ENCODE data around the gene SBK2. TPM values are rescaled to one million over a fixed set of nuclear protein-coding genes. Genes with fewer than 3 reads are reported as not detected.
"Not testable (repeated sequence)": the region's sequence is repeated elsewhere in the genome, so short reads cannot be mapped to it uniquely, and the experiment has no call there.

The SBK2 gene
- total RNA-seq, 2 donors from 2014 or later: 111 to 172 TPM

DNA sequence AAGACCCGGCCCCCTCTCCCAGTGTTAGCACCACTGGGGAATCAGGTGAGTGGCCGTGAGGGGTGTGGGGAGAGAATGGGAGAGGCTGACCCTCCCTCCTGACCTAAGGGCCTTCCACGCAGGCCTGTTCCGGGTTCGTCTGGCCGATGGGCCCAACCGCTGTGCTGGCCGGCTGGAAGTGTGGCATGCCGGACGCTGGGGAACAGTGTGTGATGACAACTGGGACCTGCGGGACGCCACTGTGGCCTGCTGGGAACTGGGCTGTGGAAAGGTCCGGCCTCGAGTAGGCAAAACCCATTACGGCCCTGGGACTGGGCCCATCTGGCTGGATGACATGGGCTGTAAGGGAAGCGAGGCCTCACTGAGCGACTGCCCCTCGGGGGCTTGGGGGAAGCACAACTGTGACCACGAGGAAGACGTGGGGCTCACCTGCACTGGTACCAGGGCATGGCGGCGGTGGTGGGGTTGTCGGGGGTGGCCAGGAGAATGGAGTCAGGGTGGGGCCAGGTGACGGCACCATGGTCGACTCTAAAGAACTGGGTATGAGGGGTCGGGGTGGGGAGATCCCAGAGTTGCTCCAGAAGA, 36.5 kb downstream of the SBK2 start:
- Histone ChIP-seq H3K27ac (no peak overlapping the region), H3K36me3 (no peaks in the 10 kb centered on the region), H3K27me3 (no peaks in the 10 kb centered on the region), H3K9me3 (no peaks in the 10 kb centered on the region), H3K4me3 (no peak overlapping the region), H3K4me1 (peaks cover 0 to 10% of the 10 kb centered on the region in 2 donors)
- DNase-seq (ENCODE audit: low spot score): no peak
- TF ChIP-seq, protein P1, sequence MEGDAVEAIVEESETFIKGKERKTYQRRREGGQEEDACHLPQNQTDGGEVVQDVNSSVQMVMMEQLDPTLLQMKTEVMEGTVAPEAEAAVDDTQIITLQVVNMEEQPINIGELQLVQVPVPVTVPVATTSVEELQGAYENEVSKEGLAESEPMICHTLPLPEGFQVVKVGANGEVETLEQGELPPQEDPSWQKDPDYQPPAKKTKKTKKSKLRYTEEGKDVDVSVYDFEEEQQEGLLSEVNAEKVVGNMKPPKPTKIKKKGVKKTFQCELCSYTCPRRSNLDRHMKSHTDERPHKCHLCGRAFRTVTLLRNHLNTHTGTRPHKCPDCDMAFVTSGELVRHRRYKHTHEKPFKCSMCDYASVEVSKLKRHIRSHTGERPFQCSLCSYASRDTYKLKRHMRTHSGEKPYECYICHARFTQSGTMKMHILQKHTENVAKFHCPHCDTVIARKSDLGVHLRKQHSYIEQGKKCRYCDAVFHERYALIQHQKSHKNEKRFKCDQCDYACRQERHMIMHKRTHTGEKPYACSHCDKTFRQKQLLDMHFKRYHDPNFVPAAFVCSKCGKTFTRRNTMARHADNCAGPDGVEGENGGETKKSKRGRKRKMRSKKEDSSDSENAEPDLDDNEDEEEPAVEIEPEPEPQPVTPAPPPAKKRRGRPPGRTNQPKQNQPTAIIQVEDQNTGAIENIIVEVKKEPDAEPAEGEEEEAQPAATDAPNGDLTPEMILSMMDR (IDR thresholded peaks at IDR 0.05): no peak

DNA sequence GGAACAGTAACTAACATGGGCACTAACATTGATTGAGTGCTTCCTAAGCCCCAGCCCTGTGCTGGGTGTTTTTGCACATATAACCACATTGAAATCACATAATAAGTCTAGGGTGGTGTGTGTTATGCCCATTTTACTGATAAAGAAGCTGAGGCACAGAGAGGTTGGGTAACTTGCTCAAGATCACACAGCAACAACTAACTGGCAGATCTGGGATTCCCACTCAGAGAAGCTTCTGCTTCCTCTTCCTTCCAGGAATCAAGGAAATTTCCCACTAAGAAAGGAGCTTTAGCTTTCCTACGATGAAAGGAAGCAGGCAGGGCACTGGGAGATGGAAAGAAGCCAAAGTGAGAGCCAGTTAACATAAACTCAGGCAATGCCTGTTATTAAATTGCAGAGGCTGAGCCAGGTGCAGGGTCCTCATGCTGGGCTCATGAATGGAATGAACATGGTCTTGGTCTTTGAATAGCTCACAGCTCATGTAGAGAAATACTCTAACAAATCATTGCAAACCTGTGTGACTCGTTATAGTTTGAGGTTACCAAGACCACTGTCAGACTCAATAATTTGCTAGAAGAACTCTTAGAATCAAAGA, 38.6 kb downstream of the SBK2 start:
- Histone ChIP-seq H3K4me3 (no peak overlapping the region), H3K27me3 (no peaks in the 10 kb centered on the region), H3K4me1 (peaks cover 0 to 9% of the 10 kb centered on the region in 2 donors), H3K9me3 (no peaks in the 10 kb centered on the region), H3K36me3 (no peaks in the 10 kb centered on the region), H3K27ac (no peak overlapping the region)
- TF ChIP-seq, protein P1 (IDR thresholded peaks at IDR 0.05): no peak
- DNase-seq (ENCODE audit: low spot score): no peak

DNA sequence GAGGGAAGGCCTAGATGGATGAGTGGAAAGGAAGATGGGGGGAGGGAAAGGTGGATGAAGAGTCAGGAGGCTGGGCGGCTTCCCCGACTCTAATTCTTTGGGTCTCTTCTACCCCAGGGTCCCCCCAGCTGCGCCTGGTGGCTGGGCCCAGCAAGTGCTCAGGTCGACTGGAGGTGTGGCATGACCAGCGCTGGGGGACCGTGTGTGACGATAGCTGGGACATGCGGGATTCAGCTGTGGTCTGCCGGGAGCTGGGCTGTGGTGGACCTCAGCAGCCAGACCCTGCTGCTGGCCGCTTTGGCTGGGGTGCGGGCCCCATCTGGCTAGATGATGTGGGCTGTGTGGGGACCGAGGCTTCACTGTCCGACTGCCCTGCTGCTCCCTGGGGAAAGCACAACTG, 39.2 kb downstream of the SBK2 start:
- no peak for DNase-seq (ENCODE audit: low spot score)
- Histone ChIP-seq H3K4me3 (no peak overlapping the region), H3K36me3 (no peaks in the 10 kb centered on the region), H3K27me3 (no peaks in the 10 kb centered on the region), H3K9me3 (no peaks in the 10 kb centered on the region), H3K27ac (no peak overlapping the region), H3K4me1 (peaks cover 0 to 13% of the 10 kb centered on the region in 2 donors)
- TF ChIP-seq, protein P1 (IDR thresholded peaks at IDR 0.05): no peak

DNA sequence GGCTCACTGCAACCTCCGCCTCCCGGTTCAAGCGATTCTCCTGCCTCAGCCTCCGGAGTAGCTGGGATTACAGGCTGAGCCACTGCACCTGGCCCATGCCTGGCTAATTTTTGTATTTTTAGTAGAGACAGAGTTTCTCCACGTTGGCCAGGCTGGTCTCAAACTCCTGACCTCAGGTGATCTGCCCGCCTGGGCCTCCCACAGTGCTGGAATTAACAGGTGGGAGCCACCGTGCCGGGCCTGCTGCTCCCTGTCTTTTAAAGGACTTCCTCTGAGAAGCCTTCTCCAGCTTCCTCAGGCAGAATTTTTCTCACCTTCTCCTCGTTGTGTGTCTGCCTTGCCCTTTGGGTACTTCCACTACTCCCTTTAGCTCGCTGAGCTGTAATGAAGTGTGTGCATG, 40.1 kb downstream of the SBK2 start:
- H3K36me3 ChIP-seq; H3K9me3 ChIP-seq; H3K4me3 ChIP-seq; H3K27ac ChIP-seq; DNase-seq (ENCODE audit: low spot score); H3K27me3 ChIP-seq: not testable (repeated sequence)
- peaks cover 0 to 17% of the 10 kb centered on the region in 2 donors for H3K4me1 ChIP-seq

DNA sequence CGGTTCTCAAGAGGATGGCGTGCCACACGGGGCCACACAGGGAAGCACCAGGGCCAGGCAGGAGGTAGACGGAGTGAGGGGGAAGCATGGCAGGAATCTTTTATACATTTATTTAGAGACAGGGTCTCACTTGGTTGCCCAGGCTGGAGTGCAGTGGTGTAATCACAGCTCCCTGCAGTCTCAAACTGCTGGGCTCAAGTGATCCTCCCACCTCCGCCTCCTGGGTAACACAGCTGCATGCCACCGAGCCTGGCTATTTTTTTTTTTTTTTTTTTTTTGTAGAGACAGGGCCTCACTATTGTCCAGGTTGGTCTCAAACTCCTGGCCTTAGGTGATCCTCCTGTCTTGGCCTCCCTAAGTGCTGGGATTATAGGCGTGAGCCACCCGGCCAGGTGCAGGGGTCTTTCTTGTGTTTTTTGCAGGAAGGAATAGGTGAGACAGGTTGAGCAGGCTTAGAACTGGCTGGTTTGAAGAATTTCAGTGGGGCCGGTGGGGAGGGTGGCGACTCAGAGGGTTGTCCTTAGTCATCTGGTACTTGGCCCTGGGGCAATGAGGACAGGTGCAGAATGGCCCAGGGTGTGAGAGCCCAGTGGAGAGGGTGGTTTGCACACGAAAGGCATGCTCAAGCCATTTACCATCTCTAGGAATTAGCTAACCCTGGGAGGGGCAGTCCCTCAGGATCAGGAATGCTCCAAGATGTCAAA, 41.1 kb downstream of the SBK2 start:
- no peaks in the 10 kb centered on the region for H3K9me3 ChIP-seq
- no peak overlapping the region for H3K27ac ChIP-seq
- H3K36me3 ChIP-seq: no peaks in the 10 kb centered on the region
- DNase-seq (ENCODE audit: low spot score): no peak
- no peaks in the 10 kb centered on the region for H3K27me3 ChIP-seq
- TF ChIP-seq, protein P1 (IDR thresholded peaks at IDR 0.05): no peak
- H3K4me3 ChIP-seq: no peak overlapping the region
- peaks cover 0 to 21% of the 10 kb centered on the region in 2 donors for H3K4me1 ChIP-seq

DNA sequence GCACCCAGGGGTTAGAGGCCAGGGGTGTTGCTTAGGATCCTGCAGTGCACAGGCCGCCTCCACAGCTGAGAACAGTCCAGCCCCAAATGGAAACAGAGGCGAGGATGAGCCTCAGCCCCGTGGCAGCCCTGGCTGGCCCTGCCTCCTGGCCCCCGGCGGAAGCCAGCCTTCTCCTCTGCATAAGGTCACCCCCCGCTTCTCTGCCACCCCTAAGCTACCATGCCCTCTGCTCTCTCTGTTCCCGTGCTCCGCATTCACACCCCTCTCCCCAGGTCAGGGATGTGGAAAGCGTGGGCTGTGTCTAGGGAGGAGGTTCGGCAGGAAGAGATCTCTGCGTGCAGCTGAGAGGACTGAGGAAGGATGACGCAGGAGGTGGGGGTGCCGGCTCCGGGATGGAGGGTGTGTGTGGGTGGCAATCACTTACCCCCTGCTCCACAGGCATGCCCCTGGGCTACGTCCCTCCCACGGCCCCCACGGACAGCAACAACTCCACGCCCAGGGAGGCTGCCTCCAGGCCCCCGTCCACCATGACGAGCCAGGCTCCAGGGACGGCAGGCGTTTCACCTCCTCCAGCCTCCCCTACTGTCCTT, 42.7 kb downstream of the SBK2 start:
- Histone ChIP-seq H3K9me3 (no peaks in the 10 kb centered on the region), H3K4me1 (peaks cover 0 to 23% of the 10 kb centered on the region in 2 donors), H3K4me3 (peak overlapping the region; percentile 23 to 44), H3K36me3 (no peaks in the 10 kb centered on the region), H3K27ac (peak overlapping the region; percentile 74 to 86), H3K27me3 (no peaks in the 10 kb centered on the region)
- TF ChIP-seq, protein P1 (IDR thresholded peaks at IDR 0.05): no peak
- DNase-seq (ENCODE audit: low spot score): peak; percentile 79

Measured in right atrium auricular region (tissue), 2 donors.